HepG2 (cell line): ENCODE results near the gene PCDHA6. TPM values are rescaled to one million over a fixed set of nuclear protein-coding genes. Genes with fewer than 3 reads are reported as not detected.

Source experiments
- CEBPG ChIP-seq: IDR thresholded peaks from 2 replicates; pipeline ENCODE4 v1.6.1; 2016
- EEA1 ChIP-seq: sonication (generic); formaldehyde crosslinking; IDR thresholded peaks from 2 replicates; pipeline ENCODE4 v1.5.1; 2020; ENCODE audit warnings: mild to moderate bottlenecking, missing genetic modification reagents, borderline replicate concordance
- GABPB1 ChIP-seq: IDR thresholded peaks from 2 replicates; pipeline ENCODE4 v1.6.1; 2016; ENCODE audit warnings: mild to moderate bottlenecking, missing genetic modification reagents, moderate library complexity, missing compliant biosample characterization
- IKZF1 ChIP-seq: fragments of 450-650 bp; IDR thresholded peaks from 2 replicates; pipeline ENCODE4 v1.7.1; 2016
- JUNB ChIP-seq: sonication (generic); formaldehyde crosslinking; IDR thresholded peaks from 2 replicates; pipeline ENCODE4 v1.8.0; 2022; ENCODE audit warnings: missing genetic modification reagents, mild to moderate bottlenecking, borderline replicate concordance
- NFKB2 ChIP-seq: sonication (generic); formaldehyde crosslinking; IDR thresholded peaks from 2 replicates; pipeline ENCODE4 v1.4.0; 2020; ENCODE audit warnings: missing genetic modification reagents, borderline replicate concordance
- RAD51 ChIP-seq: fragments of 450-650 bp; IDR thresholded peaks from 2 replicates; pipeline ENCODE4 v1.6.1; 2016; ENCODE audit warnings: borderline replicate concordance
- SETDB1 ChIP-seq: sonication (generic); formaldehyde crosslinking; IDR thresholded peaks from 2 replicates; pipeline ENCODE4 v1.5.1; 2020; ENCODE audit warnings: missing genetic modification reagents, mild to moderate bottlenecking, borderline replicate concordance
- SRSF4 ChIP-seq: fragments of 200-400 bp; formaldehyde crosslinking; IDR thresholded peaks from one replicate; pipeline ENCODE4 v1.6.1; 2018; ENCODE audit warnings: mild to moderate bottlenecking, low read depth, low read length, moderate library complexity; ENCODE audit not compliant: poor library complexity, severe bottlenecking
- XRCC5 ChIP-seq: fragments of 200-400 bp; formaldehyde crosslinking; optimal IDR thresholded peaks from 2 replicates; pipeline ENCODE3; 2017; ENCODE audit warnings: mild to moderate bottlenecking, low read length
- ZSCAN29 ChIP-seq: sonication (generic); formaldehyde crosslinking; conservative IDR thresholded peaks from 2 replicates; pipeline ENCODE4 v1.4.0; 2020; ENCODE audit warnings: mild to moderate bottlenecking, missing genetic modification reagents
- polyA plus RNA-seq, 8 experiments: library from polyadenylated mRNA; depleted of rRNA in 3 of 8; stranded (reverse) in 7 of 8; unstranded in 1 of 8; fragments of >200 nt; fragmentation: Illumina TruSeq in 4 of 8; extraction: Trizol in 4 of 8; gene quantifications; 2 replicates each; pipeline versions ENCODE4 v1.2.1 to v1.2.3, GENCODE V29; 2011 to 2016; ENCODE audit warnings: low read depth in 4 of 8, missing spikeins in 1 of 8, mixed read lengths in 1 of 8; ENCODE audit not compliant: insufficient read depth in 1 of 8
- total RNA-seq, 5 experiments: library from RNA; depleted of rRNA; stranded (reverse); fragments of >200 nt; fragmentation: Illumina TruSeq; extraction: Trizol; gene quantifications; 2 replicates each; pipeline ENCODE4 v1.2.3, GENCODE V29; 2016; ENCODE audit warnings: low read depth in 1 of 5
- TF ChIP-seq, protein P1 (sequence below): sonication (generic); formaldehyde crosslinking; IDR thresholded peaks from 2 replicates; pipeline ENCODE4 v1.4.0; 2020; ENCODE audit warnings: missing genetic modification reagents
- TF ChIP-seq, protein P2 (sequence below): sonication (generic); formaldehyde crosslinking; IDR thresholded peaks from 2 replicates; pipeline ENCODE4 v1.5.1; 2020; ENCODE audit warnings: missing genetic modification reagents, mild to moderate bottlenecking, borderline replicate concordance

PCDHA6 gene
- total and polyA plus RNA-seq, 2 of the 13 experiments (the other 11 are each of a cell fraction or from before 2014, with no cell fraction given) = not detected

DNA sequence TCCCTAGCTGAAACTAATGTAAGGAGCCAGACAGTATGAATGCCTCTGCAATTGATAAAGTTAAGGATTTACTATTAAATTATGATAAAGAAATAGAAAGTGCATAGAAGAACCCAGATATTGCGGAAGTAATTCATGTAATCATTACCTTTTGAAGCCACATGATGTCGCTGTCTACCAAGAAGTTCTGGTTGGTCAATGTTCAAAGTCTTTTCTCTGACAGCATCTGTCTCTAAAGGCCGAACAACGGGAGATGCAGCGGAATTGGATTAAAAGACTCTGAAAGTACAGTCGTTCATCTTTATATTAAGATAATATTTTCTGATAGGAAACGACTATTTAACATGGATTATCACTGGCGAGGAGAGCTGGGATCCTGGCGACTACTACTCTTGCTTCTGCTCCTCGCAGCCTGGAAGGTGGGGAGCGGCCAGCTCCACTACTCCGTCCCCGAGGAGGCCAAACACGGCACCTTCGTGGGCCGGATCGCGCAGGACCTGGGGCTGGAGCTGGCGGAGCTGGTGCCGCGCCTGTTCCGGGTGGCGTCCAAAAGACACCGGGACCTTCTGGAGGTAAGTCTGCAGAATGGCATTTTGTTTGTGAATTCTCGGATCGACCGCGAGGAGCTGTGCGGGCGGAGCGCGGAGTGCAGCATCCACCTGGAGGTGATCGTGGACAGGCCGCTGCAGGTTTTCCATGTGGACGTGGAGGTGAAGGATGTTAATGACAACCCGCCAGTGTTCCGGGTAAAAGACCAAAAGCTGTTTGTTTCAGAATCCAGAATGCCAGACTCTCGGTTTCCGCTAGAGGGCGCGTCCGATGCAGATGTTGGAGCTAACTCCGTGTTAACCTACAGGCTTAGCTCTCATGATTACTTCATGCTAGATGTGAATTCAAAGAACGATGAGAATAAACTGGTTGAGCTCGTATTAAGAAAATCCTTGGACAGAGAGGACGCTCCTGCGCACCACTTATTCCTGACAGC is 13.5 kb downstream of the PCDHA6 start, which contains the start of gene PCDHA8 (continued):
- TF ChIP-seq, protein P1, sequence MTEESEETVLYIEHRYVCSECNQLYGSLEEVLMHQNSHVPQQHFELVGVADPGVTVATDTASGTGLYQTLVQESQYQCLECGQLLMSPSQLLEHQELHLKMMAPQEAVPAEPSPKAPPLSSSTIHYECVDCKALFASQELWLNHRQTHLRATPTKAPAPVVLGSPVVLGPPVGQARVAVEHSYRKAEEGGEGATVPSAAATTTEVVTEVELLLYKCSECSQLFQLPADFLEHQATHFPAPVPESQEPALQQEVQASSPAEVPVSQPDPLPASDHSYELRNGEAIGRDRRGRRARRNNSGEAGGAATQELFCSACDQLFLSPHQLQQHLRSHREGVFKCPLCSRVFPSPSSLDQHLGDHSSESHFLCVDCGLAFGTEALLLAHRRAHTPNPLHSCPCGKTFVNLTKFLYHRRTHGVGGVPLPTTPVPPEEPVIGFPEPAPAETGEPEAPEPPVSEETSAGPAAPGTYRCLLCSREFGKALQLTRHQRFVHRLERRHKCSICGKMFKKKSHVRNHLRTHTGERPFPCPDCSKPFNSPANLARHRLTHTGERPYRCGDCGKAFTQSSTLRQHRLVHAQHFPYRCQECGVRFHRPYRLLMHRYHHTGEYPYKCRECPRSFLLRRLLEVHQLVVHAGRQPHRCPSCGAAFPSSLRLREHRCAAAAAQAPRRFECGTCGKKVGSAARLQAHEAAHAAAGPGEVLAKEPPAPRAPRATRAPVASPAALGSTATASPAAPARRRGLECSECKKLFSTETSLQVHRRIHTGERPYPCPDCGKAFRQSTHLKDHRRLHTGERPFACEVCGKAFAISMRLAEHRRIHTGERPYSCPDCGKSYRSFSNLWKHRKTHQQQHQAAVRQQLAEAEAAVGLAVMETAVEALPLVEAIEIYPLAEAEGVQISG (CRISPR knock-in tag) = no peak
- no peak for TF ChIP-seq NFKB2
- TF ChIP-seq EEA1 (CRISPR knock-in tag) = no peak
- peak; percentile 47; the same call in 1 of the 2 replicates for TF ChIP-seq GABPB1 (CRISPR knock-in tag)
- no peak for TF ChIP-seq SETDB1
- TF ChIP-seq RAD51 = no peak
- TF ChIP-seq, protein P2, sequence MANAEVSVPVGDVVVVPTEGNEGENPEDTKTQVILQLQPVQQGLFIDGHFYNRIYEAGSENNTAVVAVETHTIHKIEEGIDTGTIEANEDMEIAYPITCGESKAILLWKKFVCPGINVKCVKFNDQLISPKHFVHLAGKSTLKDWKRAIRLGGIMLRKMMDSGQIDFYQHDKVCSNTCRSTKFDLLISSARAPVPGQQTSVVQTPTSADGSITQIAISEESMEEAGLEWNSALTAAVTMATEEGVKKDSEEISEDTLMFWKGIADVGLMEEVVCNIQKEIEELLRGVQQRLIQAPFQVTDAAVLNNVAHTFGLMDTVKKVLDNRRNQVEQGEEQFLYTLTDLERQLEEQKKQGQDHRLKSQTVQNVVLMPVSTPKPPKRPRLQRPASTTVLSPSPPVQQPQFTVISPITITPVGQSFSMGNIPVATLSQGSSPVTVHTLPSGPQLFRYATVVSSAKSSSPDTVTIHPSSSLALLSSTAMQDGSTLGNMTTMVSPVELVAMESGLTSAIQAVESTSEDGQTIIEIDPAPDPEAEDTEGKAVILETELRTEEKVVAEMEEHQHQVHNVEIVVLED (CRISPR knock-in tag) = no peak
- TF ChIP-seq JUNB (CRISPR knock-in tag) = no peak
- peak; percentile 48 for TF ChIP-seq XRCC5
- TF ChIP-seq SRSF4 = no peak
- TF ChIP-seq ZSCAN29 (CRISPR knock-in tag) = no peak
- TF ChIP-seq CEBPG (CRISPR knock-in tag) = 0 out of 2 replicates have a peak, but pooled peaks have one; percentile 20
- no peak for TF ChIP-seq IKZF1
- TF ChIP-seq, all 625 proteins: peak for 11
